CD4-positive, alpha-beta T cell treated with Interleukin-2 at 100 ng/mL for 4 hours (primary cell): ENCODE results near the gene ZFHX3.

Experiments
- DNase-seq: peaks from one replicate; pipeline ENCODE4 v3.0.0-alpha.2; 2020; ENCODE audit warnings: low spot score

Gene ZFHX3

DNA sequence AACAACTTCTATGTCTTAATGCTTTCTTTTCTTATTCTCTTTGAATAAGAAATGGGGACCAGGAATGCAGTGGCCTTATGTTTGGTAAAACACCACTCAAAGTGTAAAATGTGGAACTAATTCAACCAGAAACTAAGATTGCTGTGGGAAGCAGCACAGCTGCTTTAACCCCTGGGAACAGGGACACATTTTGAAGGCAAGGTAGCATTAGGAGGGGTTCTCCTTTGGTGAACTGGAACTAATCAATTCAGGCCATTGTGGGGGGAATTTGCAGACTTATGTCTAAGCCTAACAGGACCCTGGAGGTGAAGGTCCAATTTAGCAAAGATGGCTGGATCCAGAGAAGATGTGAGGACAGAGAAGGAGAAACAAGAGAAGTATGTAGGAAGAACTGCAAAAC lies 256.1 kb downstream of the ZFHX3 start:
- DNase-seq: no peak

DNA sequence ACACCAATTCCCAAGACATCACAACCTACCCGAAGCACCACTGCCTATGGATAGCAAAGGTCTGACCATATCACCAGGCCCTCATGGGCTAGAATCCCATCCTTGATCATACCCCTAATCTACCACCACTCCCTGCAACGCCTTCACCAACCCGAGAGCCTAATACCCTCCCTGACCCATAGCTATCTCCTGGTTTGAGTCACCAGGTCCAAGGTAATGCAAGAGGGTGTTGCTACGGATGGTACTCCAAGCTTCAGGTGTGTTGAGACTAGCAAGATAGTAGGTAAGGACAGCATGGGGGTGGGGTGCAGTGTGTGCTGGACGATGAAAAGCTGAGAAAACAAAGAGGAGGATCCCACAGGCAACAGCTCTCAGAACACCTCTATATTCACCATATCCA lies 258.0 kb downstream of the ZFHX3 start:
- no peak for DNase-seq

DNA sequence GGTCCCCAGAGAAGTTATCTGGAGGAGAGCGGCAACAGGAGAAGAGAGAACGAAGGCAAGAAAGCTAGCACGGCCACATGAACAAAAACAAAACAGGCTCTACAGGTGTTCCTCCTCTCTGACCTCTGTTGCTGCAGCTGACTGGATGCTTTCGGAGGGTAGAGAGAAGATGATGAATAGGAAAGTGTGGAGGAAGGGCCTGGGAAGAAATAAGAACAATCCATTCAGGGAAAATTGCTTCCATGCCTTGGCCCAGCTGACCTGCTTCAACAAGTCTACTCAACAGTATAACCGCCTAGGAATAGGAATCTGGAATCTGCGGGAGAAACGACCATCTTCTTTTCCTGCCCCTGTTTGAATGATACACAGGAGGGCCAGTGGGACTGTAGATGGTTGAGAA lies 258.5 kb downstream of the ZFHX3 start:
- no peak for DNase-seq

DNA sequence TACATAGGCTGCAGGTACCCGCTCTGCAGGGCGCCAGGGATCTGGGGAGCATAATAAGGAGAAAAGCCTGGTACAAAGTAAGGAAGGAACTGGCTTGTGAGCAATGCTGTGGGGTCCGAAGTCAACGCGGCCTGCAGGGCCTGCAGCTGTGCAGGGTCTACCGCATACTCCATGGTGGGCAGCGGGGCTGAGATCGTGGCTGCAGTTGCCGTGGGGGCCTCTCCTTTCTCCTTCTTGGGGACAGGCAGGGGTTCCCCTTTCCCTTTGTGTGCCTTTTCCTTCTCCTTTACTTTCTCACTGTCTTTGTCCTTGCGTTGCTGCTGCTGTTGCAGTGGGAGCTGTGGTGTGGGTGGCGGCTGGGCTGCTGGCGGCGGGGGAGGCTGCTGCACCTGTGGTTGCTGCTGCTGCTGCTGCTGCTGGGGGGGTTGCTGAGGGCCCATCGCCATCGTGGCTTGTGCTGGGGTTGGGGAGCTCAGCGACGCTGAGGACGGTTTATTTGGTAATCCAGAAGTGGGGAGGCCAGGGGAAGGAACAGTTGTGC lies 259.6 kb downstream of the ZFHX3 start:
- DNase-seq: no peak

DNA sequence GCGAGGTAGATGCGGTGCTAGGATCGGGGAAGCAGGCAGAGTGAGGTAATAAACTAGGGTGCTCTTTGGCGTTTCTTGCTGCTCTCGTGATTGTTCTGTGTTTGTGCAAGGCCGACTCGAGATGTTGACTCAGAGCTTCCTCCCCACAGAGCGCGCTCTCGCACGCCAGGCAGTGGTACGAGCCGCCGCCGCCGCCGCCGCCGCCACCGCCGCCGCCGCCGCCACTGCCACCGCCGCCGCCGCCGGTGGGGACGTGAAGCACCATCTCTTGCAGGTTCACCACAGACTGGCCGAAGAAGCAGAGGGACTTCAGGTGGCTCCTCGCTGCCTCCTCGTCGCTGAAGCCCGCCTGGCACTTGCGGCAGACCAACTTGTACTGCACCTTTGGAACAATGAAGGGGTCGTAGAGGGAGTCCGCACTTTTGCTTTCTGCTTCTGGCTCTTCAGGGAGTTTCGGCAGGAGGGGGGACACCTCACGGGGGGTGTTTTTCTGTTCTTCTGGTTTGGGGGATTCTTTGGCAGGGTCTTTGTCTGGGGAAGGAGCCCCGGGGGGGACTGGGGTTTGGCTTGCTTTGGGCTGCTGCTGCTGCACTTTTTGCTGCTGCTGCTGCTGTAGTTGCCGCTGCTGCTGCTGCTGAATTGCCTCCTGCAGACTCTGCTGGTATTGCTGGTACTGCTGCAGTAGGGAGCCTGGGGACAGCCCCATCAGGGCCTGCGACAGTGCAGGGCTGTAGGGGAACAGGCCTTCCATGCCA lies 260.2 kb downstream of the ZFHX3 start:
- peak; percentile 49 for DNase-seq

DNA sequence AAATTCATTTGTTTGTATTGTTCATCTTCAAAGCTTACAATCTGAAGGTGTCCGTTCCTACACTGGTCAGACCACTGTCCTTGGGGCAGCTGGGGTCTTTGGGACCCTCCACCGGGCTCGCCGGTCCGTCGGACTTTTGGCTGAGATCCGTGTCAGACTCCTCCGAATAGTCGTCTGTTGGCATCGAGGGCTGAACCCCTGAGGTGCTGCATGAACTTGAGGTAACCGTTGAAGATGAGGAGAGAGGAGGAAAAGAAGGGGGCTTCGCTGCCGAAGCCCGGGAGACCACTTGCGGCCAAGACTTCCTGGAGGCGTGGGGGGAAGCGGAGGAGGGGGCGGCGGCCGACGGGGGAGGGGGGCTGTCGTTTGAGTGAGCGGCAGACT lies 260.8 kb downstream of the ZFHX3 start:
- no peak for DNase-seq

DNA sequence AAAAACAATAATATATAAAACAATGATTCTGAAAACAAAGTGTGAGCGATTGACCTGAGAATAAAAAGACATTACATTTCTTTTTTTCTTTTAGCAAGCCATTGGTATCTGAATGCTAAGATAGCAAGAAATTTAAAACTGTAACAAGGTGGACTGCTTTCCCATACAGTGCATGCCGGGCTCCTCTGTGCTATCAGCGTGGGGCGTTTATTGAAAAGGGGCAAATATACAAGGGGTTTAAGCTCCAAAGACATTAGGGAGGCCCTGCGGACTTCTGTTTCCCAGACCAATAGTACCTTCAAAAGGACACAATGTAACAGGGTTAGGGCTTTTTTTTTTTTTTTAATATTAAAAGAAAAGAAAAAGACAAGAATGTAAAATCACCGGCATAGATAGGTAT lies 261.3 kb downstream of the ZFHX3 start:
- no peak for DNase-seq

DNA sequence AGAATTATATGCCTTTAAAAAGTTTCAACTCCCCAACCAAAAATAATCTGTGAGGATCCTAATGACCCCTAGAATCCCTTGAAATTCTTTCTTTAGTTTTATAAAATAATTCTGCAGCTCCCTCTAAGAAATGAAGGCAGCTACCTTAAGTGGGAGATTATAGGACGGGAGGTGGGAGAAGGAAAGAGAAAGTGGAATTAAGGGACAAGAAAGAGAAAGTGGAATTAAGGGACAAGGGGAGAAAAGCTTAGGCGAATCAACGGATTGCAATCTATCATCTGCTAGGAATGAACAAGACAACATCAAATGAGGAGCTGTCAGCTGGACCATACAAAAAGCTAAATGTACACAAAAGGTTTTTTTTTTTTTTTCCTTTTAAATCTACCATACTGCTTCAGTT lies 262.0 kb downstream of the ZFHX3 start:
- no peak for DNase-seq

DNA sequence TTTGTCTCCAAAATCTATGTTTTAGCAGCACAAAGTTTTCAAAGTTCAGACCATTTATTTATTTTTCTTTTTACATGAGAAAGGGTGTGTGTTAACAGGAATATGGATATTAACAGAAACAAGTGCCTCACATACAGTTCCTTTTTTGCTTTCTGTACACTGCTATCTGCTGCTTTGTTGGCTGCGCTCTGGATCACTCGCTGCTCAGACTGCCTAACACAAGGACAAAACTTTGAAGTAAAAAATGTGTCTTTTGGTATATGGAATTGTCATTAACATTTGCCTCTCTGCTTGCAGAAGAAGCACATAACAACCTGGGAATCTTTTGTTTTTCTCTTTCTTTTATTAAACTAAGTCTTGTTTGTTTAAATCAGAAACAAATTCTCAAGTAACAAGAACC lies 262.8 kb downstream of the ZFHX3 start:
- DNase-seq: no peak

DNA sequence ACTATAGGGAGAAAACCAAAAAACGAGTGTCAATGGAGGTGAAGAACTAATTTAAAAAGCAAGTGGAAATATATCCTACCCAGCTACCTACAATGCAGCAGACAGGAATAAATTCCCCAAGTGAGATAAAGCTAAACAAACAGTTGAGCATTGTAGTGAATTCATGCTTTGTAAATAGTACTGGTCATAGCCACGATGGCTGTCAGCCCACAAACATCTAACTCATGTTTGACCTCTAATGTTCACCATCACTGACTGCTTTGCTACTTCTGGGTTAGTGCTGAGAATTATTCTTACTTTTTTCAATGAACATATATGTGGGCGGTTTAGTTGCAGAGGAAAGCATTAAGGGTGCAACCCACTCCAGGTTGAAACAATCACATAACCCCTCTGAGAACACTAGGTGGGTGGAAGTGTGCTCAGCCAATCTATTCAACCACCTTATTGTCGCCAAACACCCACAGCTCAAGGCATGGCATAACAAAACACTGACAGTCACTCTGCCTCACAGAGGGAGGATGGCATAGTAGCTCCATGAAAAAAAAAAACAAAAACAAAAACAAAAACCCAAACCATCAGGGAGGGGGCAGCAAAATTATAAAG lies 264.1 kb downstream of the ZFHX3 start:
- DNase-seq: no peak

DNA sequence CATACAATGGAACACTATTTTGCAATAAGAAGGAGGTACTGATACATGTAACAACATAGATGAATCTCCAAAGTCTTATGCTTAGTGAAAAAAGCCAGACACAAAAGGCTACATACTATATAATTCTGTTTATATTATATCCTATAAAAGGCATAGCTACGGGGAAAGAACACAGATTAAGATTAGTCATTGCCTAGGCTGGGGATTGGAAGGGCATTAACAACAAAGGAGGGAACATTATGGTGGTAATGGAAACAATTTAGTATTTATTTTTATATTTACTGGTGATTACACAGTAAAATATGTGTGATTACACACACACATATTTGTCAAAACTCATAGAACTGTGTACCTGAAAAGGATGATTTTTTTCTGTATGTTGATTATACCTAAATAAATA lies 278.1 kb downstream of the ZFHX3 start:
- DNase-seq: no peak

DNA sequence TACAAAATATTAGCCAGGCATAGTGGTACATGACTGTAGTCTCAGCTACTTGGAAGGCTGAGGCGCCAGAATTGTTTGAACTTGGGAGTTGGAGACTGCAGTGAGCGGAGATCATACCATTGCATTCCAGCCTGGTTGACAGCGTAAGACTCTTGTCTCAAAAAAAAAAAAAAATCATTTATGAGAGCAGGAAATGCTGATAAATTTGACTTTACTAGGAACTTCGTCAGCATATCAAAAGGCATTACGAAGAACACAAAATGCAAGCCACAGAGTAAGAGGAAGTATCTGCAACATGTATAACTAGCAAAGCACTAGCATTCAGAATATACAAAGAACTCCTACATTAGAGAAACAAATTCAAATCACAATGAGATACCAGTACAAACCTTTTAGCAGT lies 279.3 kb downstream of the ZFHX3 start:
- no peak for DNase-seq

DNA sequence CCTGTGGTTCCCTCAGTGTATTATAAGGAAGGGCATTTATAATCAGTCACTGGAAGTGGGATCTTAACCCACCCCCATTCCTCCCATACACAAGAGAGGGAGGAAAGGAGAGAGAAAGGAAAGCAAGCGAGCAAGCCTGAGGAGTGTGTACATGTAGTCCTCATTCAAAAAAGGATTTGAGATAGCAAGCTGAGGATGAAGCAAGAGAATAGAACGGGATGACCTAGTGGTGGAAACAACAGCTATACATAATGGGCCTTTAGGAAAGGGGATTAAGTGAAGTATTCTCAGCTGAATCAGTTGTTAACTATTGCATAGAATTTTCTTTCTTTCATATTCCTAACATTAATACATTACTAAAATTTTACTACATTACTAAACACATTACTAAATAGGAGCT lies 281.4 kb downstream of the ZFHX3 start:
- DNase-seq: no peak

DNA sequence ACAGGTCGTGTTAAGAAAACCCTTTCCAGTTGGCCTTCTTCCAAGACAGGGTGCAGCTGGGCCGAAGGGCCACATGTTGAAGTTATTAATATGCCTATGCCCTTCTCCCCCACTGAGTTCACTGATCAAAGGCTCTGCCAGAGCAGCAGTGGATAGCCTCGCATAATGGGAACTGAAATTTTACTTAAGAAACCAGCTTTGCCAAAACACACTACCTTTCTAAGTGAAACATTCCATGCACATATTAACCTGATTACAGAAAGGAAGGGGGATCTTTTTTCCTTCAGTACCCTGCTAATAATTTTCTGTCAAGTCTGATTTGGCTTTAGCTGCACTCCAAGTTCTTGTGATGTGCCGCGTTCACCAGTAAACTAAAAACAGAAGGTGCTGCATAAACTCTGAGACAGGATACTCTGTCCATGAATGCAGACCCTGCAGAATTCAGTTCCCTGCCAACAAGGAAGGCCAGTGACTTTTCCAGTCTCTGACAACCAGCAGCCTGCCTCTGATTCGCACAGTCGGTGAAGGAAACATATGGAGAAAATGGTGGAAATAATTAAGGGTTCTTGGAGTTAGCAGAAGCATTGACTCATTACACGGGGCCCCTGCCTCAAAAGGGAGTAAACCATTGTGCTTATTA lies 283.8 kb downstream of the ZFHX3 start:
- no peak for DNase-seq

DNA sequence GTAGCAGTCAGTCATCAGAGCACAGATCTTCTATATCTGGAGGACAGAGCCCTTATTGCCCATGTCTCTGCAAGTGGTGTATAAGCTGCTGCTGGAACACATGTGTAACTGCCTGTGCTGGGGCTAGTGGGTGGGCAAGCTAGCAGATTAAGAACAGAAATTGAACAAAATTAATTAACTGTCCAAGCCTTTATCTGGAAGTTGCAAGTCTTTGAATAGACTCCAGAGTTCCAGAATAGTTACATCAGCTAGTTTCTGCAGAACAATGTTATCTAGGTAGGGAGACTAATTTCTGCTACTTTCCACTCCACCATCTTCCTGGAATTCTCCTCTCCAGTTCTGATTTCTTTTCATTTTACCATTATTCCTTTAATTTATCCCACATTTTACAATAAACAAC lies 287.3 kb downstream of the ZFHX3 start:
- DNase-seq: no peak

DNA sequence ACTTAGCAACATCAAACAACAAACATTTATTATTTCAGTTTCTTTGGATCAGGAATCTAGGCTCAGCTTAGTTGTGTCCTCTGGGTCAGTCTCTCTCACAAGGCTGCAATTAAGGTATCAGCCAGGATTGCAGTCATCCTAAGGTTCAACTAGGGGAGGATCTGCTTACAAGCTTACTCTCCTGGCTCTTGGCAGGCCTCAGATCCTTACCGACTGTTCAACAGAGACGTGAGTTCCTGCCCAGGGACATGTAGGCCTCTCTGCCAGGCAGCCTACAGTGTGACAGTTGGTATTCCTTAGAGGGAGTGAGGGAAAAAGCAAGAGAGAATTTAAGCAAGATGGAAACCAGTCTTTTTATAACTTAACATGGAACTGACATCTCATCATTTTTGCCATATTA lies 294.0 kb downstream of the ZFHX3 start:
- no peak for DNase-seq

DNA sequence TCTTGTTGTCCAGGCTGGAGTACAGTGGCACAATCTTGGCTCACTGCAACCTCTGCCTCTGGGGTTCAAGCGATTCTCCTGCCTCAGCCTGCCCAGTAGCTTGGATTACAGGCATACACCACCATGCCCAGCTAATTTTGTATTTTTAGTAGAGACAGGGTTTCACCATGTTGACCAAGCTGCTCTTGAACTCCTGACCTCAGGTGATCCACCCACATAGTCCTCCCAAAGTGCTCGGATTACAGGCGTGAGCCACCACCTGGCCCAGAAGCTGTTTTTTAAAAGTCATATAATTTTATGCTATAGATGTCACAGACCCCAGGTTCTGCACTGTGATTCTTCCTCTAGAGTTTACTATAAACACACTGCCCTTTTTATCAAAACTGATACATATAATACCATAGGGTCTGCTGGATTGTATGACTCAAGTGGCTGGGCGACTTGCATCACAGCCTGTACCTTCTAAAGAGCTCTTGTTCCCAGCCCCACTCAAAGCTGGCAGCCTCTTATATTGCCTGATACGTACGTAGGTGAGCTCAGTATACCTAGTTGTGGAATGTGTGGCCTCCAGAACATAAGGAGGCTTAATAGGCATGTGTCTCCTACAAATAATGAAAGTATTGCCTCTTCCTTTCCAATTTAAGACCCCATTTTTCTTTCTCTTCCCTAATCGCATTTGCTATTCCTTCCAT lies 295.8 kb downstream of the ZFHX3 start:
- DNase-seq: no peak

DNA sequence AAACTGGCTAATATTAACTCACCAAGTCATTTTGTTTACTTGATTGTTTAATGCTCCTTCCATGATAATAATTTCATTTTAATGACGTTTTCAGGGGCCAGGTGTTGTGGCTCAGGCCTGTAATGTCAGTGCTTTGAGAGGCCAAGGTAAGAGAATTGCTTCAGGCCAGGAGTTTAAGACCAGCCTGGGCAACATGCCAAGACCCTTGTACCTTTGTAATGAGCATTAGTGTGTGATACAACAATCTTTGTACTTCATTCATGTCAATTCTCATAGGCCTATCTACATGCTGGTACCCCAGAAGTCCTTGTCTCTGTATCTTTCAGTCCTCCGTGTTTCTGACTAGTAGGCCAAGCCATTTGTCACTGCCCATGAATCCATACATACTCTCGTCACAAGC lies 296.9 kb downstream of the ZFHX3 start:
- no peak for DNase-seq

DNA sequence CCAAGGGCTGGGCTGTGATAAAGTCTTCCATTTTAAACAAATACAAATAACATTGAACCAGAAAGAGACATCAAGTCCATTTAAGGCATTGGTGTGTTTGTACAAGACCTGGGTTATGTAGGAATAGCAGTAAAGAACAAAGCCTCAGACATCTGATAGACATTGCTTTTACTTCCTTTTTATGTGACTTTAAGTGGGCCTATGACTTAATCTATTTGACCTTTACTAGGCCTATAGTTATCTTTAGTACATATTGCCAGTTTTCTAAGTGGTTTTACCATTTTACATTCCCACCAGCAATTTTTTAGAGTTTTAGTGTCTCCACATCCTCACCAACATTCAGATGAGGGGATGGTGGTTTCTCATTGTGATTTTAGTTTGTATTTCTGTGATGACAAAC lies 298.8 kb downstream of the ZFHX3 start:
- DNase-seq: no peak

DNA sequence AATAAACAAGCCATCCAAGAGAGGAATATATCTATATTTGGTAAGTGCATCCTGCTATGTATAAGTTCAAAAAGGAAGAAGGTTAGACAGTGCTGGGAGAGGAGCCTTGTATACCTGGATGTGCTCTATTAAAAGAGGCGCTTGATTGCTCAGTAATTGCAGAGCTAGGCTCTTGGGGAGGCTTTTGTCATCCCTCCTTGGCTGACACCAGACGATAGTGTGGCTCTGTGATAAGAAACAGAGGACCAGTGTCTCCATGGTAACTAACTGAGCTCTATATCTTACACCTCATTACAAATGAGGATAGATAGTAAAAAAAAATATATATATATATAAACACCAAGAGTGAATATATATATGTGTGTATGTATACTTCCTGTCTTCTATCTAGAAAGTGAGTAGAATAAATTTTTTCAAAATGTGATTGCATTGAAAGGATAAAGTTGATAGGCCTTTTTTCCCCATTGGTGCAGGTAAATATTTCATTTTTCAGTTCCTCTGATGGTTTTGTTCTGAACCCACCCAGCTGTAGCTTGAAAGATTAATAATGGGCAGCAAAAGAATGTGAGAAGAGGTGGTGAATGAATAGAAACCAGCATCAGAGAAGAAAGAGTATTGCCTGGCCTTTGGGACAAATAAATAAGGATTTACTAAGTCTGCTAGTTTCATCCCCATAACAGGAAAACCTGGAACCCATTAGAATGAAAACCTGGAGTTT lies 303.7 kb downstream of the ZFHX3 start:
- no peak for DNase-seq

DNA sequence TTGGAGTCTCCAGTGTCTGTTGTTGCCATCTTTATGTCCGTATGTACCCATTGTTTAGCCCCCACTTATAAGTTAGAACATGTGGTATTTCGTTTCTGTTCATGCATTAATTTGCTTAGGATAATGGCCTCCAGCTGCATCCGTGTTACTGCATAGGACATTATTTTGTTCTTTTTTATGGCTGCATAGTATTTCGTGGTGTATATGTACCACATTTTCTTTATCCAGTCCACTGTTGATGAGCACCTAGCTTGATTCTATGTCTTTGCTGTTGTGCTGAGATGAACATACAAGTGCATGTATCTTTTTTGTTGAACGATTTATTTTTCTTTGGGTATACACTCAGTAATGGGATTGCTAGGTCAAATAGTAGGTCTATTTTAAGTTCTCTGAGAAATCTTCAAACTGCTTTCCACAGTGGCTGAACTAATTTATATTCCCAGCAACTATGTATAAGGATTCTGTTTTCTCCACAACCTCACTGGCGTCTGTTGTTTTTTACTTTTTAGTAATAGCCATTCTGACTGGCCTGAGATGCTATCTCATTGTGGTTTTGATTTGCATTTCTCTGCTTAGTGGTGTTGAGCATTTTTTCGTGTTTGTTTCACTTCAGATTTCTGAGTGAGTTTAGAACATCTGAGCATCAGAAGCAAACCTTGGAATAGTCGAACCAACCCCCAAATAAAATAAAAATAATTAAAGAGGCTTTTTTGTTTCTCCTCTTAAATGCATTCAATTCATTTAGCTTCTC lies 304.7 kb downstream of the ZFHX3 start:
- no peak for DNase-seq
